NCI-H2107 treated with DMSO at 0.1 percent for 48 hours (cell line): ENCODE data around the gene LPA.
A peak's percentile ranks its signal among the peaks of the same experiment; 100 is the strongest.
"Not testable (repeated sequence)": the region's sequence is repeated elsewhere in the genome, so short reads cannot be mapped to it uniquely, and the experiment has no call there.

Experiments used
- DNase-seq: peaks from one replicate; lab custom pipeline; 2025; ENCODE audit not compliant: unreplicated experiment; lab: John Stamatoyannopoulos, UW

LPA gene

DNA sequence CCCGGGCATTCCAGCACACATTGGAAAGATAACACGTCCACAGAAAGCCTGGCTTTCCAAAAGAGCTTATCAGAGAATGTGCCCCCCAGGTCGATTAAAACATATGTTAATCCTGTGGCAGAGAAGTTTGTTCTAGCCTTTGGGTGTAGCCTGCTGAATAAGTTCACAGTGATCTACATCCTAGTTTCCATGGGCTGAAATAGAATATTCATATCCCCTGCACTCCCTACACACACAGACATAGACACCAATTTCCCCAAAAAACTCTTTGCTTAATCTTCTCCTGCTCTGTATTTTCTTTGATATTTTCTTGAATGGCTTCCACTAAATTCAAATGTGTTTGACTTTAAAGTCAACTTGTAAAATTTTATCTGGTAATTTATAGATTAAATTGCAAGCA lies 1.6 kb downstream of the LPA start:
- DNase-seq, result no peak

DNA sequence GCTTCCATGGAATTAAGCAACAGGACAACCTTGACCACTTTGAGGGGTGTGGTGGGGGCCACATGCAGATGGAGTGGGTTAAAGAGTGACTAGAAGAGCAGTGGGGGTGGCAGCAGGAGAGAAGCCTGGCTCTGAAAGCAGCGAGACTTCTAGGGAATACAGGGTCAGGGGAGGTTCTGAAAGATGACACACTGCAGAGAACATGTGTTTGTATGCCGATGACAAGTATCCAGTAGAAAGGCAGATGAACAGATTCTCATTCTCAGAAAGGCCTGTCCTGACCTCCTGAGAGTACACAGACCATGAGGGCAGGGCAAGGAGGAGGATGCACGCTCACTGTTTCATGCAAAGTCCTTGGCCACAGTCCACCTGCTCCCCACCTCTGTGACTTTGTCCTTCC lies 2.9 kb downstream of the LPA start:
- DNase-seq, result no peak

DNA sequence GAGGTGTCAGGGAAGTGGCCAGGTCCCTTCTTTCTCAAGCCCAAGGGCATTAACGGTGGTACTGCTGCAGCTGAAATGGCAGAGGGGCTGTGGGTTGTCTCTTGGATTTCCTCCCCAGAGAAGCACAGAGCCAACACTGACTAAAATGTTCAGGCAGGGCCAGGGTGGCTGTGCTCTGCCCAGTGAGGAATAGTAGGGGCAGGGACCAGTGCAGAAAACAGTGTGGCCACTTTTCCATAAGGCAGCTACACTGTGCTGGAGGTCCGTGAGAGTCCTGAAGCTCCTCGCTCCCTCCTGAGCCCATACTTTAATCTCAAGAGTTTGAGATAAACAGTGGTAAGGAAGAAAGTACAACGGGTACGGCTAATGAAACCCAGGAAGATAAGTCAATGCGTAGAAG lies 4.5 kb downstream of the LPA start:
- no peak for DNase-seq

DNA sequence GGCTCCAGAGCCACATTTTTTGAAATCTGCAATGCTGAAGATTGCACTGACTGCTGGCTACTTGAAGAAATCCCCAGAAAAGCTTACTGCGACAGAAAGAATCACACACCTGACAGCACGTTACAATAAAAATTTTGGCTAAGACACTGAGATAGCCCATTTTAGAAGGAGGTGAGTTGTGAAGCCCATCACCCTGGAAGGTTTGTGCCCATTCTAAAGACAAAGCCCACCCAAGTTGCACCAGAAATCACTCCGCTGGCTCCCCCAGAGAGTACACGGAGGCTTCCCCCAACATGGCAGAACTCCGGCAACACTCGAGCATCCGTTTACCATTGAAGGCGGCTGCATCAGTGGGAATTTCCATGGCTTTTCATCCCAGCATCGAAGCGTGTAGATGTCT lies 29.4 kb downstream of the LPA start:
- DNase-seq, result no peak

DNA sequence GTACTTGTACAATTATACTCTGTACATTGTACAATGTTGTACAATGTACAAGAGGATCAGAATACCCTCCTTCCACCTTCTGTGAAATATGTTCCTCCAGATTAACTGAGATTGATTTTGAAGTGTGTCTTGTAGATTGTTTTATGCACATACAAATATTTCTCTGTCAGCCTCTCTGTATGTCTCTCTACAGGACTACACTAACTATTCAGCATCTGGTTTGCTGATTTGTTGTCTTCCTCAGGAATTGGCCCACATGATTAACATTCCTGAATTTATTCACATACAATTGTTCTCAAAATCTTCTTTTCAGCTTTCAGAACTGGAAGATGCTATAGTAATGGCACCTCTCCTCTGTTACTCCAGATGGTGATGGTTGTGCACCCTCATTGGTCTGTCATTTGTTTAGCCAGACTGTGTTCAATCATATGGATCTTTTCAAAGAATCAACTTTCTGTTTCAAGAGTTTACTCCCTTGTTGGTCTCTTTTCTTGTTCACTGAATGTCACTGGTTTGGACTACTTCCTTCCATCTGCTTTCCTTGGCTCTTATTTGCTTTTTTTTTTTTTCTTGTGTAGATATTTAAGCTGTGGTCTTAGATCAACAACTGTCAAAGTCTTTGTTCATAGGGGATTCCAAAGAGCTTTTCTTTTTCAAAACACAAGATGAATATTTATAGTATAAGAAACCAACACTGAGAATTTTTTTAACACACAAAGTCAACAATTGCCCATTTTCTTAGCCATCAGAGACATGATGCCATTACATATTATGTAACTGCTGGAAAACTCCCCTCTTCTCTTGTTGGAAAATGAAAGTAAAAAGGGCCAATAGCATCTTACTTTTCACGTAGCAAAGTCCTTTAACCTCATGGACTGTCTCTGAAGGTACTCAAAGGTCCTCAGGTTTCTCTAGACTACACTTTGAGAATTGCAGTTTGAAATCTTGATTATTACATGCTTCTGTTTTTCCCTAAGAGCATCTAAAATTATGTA lies 67.9 kb downstream of the LPA start:
- DNase-seq, result no peak

DNA sequence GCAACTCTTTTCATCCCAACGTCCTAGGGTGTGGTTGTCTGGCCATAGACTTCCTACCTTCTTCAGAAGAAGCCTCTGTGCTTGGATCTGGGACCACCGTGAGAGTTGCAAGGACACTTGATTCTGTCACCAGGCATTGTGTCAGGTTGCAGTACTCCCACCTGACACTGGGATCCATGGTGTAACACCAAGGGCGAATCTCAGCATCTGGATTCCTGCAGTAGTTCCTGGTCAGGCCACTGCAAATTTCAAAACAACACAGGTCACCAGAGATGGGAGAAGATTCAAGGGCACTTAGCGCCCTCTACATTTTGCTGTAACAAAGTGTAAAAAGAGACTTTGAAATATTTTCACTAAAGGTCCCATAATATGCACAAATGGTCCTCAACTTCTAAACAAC lies 68.8 kb downstream of the LPA start:
- not testable (repeated sequence) for DNase-seq

DNA sequence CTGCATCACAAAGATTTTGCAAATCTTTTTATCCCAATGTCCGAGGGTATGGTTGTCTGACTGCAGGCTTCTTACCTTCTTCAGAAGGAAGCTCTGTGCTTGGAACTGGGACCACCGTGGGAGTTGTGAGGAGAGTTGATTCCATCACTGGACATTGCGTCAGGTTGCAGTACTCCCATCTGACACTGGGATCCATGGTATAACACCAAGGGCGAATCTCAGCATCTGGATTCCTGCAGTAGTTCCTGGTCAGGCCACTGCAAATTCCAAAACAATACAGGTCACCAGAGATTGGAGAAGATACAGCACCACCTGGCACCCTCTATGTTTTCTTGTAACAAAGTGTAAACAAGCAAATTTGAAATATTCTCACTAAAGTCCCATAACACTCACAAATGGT lies 77.7 kb downstream of the LPA start:
- DNase-seq, result no peak

DNA sequence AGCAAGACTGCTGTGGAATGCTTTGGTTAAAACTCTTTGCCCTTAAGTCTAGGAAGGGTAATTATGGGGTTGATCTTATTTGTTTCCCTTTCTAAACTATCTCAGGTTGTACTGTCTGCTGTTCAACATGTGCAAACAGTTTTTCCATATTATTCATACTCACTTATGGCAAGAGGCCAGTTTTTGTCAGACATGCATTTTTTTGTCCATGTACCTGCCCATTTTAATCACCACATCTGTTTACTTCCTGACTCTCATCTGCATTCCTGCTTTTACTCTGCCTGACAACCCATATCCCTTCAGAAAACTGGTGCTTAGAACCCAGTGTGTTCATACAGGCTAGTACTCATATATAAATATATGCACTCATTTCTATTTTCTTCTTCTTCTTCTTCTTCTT lies 80.3 kb downstream of the LPA start:
- DNase-seq, result no peak

DNA sequence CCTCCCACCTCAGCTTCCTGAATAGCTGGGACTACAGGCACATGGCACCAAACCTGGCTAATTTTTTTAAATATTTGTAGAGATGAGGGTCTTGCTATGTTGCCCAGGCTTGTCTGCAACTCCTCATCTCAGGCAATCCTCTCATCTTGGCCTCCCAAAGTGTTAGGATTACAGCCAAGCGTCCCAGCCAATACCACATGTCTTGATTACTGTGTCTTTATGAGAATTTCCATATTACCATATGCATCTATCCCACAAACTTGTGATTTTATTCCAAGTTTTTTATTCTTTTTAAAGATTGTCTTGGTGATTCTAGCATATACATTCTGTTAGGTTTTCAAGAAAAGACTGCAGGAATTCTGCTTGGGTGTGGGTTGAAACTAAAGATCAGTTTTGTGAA lies 82.7 kb downstream of the LPA start:
- no peak for DNase-seq

DNA sequence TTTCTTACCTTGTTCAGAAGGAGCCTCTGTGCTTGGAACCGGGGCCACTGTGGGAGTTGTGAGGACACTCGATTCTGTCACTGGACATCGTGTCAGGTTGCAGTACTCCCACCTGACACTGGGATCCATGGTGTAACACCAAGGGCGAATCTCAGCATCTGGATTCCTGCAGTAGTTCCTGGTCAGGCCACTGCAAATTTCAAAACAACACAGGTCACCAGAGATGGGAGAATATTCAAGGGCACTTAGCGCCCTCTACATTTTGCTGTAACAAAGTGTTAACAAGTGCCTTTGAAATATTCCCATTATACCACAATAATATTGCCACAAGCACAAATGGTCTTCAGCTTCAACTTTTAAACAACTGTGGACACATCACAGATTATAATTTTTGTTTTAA lies 85.6 kb downstream of the LPA start:
- DNase-seq, result not testable (repeated sequence)

DNA sequence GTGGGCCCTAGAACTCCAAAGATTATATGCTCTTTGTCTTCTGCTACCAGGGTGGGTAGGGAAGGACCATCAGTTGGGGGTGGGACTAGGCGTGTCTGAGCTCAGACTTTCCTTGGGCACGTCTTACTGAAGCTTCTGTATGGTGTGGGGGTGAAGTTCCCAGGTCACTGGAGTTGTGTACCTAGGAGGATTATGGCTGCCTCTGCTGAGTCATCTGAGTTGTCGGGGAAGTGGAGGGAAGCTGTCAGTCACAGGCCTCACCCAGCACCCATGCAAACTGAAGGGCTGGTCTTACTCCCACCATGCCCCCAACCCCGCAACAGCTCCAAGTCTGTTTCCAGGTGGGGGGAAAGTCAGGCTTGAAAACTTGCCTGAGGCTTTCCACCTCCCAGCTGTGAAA lies 90.1 kb downstream of the LPA start:
- no peak for DNase-seq

DNA sequence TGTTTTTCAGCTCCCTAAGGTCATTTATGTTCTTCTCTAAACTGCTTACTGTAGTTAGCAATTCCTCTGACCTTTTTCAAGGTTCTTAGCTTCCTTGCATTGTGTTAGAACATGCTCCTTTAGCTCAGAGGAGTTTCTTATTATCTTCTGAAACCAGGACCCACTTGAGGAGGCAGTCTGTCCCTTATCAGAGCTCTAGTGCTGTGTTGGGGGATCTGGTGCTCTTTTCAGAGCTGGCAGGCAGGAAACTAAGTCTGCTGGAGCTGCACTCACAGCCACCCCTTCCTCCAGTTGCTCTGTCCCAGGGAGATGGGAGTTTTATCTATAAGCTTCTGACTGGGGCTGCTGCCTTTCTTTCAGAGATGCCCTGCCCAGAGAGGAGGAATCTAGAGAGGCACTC lies 92.9 kb downstream of the LPA start:
- DNase-seq, result not testable (repeated sequence)

DNA sequence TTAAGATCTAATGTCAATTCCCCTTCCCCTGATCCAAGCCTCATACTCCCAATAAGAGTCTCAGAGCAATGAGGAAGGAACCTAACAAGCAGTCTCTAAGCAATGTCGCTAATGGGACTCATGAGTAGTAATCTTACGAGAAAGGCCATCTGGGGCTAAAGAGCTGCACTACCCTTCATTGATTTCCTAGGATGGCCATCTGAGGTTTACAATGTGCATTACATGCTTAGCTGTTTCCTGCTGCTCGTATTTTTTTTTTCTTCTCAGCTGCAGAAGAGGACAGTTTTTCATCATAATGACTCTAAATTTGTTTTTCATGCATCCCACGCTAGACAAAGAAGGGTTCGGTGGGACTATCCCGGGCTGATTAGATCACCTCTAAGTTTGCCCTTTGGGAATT lies 119.3 kb downstream of the LPA start:
- no peak for DNase-seq

DNA sequence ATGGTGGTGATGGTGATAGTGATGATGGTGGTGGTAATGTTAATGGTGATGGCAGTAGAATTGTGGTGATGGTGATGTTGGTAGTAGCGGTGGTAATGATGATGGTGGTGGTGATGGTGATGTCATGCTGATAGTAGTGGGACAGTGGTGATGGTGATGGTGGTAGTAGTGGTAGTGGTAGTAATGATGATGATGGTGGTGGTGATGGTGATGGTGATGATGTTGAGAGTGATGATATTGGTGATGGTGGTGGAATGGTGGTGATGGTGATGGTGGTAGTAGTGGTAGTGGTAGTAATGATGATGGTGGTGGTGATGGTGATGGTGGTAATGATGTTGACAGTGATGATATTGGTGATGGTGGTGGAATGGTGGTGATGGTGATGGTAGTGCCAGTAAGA lies 128.8 kb downstream of the LPA start:
- no peak for DNase-seq

DNA sequence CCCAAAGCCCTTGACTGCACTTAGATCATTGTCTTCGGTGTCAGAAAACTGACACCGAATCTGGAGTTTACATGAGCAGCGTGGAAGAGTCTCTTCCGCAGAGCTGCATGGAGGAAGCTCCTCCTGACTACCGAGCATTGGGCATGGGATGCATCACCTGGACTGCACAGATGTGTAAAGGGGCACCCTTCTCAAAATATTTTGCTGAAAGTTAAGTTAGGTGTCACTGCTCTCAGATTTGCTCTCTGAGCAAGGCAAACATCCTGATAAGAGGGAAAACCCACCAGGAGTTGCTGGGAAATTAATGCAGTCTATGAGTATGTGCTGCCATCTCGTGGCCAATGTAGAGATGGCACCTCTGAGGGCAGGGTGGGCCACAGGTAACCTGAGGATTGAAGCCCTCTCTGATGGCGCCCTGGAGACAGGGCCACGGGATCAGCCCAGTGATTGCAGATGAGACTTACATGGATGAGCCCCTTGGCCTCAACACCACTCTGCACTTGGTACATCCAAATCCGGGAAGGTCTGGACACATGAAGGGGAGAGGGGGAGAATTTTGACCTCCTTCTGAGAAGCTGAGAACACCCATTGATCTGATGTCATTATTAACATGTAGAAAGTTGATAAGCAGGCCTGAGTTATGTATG lies 129.9 kb downstream of the LPA start:
- peak; percentile 1 for DNase-seq

DNA sequence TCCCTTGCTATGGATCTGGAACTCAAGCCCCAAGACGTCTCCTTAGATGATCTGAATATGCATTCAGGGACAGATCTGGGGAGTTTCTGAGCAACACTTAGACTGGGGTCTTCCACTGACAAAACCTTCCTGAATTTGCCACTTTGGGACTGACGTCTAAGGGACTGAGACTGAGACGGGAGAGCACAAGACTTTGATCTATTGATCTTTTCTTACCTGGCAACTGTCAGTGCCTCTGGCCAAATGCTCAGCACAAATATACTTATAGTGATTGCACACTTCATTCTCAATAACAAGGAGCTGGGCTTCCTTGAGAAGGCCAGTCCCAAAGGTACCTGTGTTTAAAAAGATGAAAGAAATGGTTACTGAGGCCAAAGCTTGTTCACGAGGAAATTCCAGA lies 131.8 kb downstream of the LPA start:
- no peak for DNase-seq

DNA sequence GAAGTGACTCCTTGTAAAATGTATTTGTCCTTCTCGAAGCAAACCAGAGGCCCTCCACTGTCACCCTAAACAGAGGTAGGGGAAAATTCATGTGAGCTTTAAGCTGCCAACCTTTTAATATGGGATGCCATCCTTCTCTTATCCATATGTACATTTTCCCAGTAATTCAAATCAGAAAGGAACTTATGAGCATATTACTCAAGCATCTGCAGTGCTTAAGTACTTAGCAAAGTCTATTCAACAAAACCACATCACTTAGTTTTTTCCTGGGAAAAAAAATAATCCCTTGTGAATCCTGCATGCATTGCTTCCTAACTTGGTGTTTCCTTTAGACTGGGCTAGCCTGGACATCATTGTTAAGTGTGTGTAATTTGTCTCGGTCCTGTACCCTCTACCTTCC lies 132.2 kb downstream of the LPA start:
- no peak for DNase-seq

DNA sequence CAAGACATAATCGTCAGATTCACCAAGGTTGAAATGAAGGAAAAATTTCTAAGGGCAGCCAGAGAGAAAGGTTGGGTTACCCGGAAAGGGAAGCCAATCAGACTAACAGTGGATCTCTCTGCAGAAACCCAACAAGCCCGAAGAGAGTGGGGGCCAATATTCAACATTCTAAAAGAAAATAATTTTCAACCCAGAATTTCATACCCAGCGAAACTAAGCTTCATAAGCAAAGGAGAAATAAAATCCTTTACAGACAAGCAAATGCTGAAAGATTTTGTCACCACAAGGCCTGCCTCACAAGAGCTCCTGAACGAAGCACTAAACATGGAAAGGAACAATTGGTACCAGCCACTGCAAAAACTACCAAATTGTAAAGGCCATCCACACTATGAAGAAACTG lies 134.6 kb downstream of the LPA start:
- not testable (repeated sequence) for DNase-seq

DNA sequence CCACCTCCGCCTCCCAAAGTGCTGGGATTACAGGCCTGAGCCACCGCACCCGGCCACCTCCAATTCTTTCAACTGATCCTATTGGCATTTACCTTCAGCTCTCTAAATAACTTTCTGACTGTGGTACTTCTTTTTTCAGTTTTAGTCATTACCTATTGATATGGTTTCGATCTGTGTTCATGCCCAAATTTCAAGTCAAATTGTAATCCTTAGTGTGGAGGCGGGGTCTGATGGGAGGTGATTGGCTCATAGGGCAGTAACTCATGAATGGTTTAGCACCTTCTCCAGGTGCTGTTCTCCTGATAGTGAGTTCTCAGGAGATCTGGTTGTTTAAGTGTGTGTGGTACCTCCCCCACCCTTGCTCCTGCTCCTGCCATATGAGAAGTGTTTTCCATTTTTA lies 140.9 kb downstream of the LPA start:
- DNase-seq, result no peak

DNA sequence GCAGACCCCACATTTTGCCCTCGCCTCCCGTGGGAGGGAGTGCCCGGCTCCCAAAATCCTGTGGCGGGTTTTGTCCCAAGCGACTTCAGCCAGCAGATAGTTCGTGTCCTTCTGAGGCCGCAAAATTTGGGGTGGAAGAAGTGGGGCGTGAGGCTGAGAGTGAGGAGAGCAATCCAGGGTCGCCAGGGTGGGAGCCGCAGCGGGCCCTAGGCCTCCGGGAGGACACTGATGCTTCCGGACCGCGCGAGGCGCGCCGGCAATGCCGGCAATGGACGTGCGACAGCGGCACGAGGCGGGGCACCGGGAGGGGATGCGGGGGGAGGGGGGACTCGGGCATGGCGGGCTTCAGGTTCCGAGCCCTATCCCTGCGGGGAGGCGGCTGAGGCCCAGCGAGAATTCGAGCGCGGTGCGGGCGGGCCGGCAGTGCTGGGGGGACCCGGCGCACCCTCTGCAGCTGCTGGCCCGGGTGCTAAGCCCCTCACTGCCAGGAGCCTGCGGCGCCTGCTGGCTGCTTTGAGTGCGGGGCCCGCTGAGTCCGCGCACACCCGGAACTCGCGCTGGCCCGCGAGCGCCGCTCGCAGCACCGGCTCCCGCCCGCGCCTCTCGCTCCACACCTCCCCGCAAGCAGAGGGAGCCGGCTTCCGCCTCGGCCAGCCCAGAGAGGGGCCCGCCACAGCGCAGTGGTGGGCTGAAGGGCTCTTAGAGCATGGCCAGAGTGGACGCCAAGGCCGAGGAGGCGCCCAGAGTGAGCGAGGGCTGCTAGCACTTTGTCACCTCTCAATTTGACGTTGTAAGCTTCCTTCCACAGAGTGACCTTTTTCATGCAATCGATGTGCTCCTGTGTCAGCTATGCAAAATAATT lies 143.8 kb downstream of the LPA start:
- DNase-seq, result peak; percentile 25

DNA sequence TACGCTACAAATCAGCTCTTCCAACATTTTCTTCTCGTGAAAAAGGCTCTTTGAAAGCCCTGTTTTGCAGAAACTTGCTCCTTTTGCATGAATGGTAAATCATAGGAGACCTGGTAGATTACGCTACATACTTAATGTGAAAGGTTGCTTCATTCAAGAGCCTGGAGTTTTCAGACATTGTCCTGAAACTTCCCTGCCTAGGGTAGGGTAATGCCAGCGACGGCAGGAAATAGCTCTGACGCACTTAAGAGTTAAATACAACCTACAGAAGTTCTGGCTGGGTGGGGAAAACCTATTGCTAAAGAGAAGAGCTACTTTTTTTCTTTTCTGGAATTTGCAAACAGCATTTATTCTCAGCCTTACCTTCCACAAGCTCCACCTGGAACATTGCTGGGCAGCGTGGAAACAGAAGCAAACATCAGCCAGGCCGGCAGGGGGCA lies 144.5 kb downstream of the LPA start:
- no peak for DNase-seq
